HG03139 (cell line): Measurements from ENCODE around the gene CXCL17.

Experiments used
- ATAC-seq: cut with Tn5 transposase; IDR thresholded peaks from one replicate; pipeline ENCODE4 v1.9.1; 2021; ENCODE audit not compliant: unreplicated experiment

CXCL17 gene

GRCh38 chr19:42401365-42402303 lies 41.1 kb downstream of the CXCL17 start:
- no peak for ATAC-seq

GRCh38 chr19:42400404-42400803 lies 42.3 kb downstream of the CXCL17 start:
- ATAC-seq = no peak

GRCh38 chr19:42397263-42398166 lies 45.2 kb downstream of the CXCL17 start:
- no peak for ATAC-seq

GRCh38 chr19:42396381-42397262 lies 46.1 kb downstream of the CXCL17 start:
- ATAC-seq = peak; percentile 95

GRCh38 chr19:42394751-42395150 lies 48.0 kb downstream of the CXCL17 start:
- no peak for ATAC-seq

GRCh38 chr19:42392165-42392564 lies 50.6 kb downstream of the CXCL17 start:
- no peak for ATAC-seq

- ATAC-seq = no peak
Observed at GRCh38 chr19:42389899-42390298, 52.8 kb downstream of the CXCL17 start, which contains the start of gene CNFN. TSS of gene CNFN (minus strand) at chr19:42390297. CDS start at chr19:42389037, 1,260 bp downstream.

- ATAC-seq = no peak
Observed at GRCh38 chr19:42388851-42389489, 53.8 kb downstream of the CXCL17 start.

GRCh38 chr19:42386974-42387707 lies 55.6 kb downstream of the CXCL17 start:
- no peak for ATAC-seq

- no peak for ATAC-seq
Observed at GRCh38 chr19:42380155-42380554, 62.6 kb downstream of the CXCL17 start.
